GM12801 (cell line): ENCODE data around the gene AOPEP.

Experiments used
- CTCF ChIP-seq: IDR thresholded peaks from one replicate; pipeline ENCODE4 v1.5.1; 2011; ENCODE audit warnings: control low read depth; ENCODE audit not compliant: insufficient read length; ENCODE audit errors: extremely low read depth

Gene AOPEP

GRCh38 chr9:94925751-94926430 lies 199.4 kb downstream of the AOPEP start:
- no peak for TF ChIP-seq CTCF

GRCh38 chr9:94926431-94926800 lies 199.9 kb downstream of the AOPEP start:
- no peak for TF ChIP-seq CTCF

GRCh38 chr9:94927048-94927761 lies 200.7 kb downstream of the AOPEP start:
- no peak for TF ChIP-seq CTCF

DNA sequence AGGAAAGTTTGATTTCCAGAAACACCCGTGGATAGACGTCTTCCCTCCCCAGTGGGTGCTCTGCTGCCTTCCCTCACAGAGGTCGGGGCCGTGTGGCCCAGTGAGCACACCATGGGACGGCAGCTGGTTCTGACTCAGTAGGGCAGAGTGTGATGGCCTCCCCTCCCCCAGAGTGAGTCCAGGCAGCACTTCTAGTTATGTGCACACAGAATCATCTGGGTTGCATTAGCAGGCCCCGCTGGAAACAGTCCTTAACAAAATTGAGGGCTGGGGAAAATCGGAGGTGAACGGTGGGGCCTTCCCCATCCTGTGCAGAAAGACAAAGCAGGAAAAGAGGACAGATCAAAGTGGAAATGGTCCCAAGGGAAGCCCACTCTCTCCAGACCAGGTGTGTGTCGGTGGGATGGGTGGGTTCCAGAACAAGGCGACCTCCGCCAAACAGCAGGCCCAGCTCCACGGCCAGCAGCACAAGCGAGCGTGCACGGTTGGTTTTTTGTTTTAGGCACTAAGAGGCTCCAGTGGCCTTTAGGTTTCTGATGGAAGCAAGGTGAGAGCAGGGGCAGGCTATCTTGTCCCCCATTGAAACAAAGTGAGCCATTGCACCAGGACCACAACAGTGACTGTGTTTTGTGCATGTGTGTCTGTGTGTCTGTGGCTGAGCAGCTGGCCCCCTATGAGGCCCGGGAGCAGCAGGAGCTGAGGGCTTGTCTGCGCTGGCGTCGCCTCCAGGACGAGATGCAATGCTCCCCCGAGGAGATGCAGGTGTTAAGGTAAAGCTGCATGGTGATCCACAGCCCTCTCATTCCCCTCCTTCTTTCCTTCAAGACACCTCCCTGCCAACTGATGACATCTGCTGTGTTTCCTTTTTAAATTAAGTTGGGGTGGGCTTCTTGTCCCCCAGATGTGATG lies 201.5 kb downstream of the AOPEP start:
- no peak for TF ChIP-seq CTCF

- TF ChIP-seq CTCF, result no peak
These were observed 202.3 kb downstream of the AOPEP start for GRCh38 chr9:94928691-94929368.

- no peak for TF ChIP-seq CTCF
These were observed 202.9 kb downstream of the AOPEP start for GRCh38 chr9:94929369-94929756.
